ENCODE measurements around the gene ALOX5. TPM values are rescaled to one million over a fixed set of nuclear protein-coding genes. Genes with fewer than 3 reads are reported as not detected.

Gene ALOX5
- total RNA-seq, 1 experiment from 2014 or later = 3.4 TPM

DNA sequence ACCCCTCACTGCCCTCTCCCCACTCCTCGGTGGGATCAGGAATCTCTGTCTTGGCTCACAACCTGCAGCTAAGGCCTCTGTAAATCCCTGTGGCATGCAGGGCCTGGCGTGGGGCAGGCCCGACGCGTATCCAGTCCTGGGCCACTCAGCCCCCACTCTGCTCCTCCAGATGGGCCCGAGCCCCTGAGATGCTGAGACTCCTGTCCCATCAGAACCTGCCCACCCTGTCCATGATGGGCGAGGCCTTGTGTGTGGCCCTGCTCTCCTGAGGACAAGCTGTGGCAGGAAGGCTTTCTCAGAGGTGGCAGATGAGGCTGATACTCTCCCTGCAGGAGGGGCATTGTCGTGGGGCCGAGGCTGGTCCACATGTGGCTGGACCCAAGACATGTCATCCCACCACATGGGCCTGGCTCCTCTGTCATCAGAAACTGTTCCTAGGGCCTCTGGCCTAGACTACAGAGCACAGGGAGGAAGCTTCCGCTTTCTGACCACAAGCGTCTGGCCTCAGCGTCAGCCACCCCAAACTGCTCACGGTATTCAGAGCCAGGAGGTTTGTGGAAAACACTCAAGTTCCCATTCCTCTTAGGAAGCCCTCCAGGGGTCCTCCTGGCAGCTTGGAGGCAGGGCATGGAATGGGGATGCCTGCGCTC, 6.0 kb downstream of the ALOX5 start:
- Mint-ChIP-seq H3K27ac (no peak overlapping the region), H3K4me1 (peaks cover 18% of the 10 kb centered on the region), H3K9me3 (no peaks in the 10 kb centered on the region), H3K36me3 (no peaks in the 10 kb centered on the region), H3K27me3 (ENCODE audit: low read depth) (peaks cover 15% of the 10 kb centered on the region), H3K4me3 (no peak overlapping the region)
- ChIA-PET POLR2A (no interaction called here), CTCF (no interaction called here)
- no peak for ATAC-seq
- TF ChIP-seq ZNF317 (CRISPR knock-in tag; IDR thresholded peaks at IDR 0.05; ENCODE audit: borderline replicate concordance, low read depth) (no peak), SMAD3 (CRISPR knock-in tag; IDR thresholded peaks at IDR 0.05; ENCODE audit: borderline replicate concordance) (no peak), ATF1 (CRISPR knock-in tag; IDR thresholded peaks at IDR 0.05) (no peak), ZNF219 (CRISPR knock-in tag; IDR thresholded peaks at IDR 0.05; ENCODE audit: borderline replicate concordance) (no peak), RELA (CRISPR knock-in tag; IDR thresholded peaks at IDR 0.05; ENCODE audit: borderline replicate concordance) (no peak), ZNF671 (CRISPR knock-in tag; IDR thresholded peaks at IDR 0.05) (no peak), PRDM15 (CRISPR knock-in tag; IDR thresholded peaks at IDR 0.05) (no peak), CREB1 (CRISPR knock-in tag; IDR thresholded peaks at IDR 0.05) (no peak), TEAD4 (CRISPR knock-in tag; IDR thresholded peaks at IDR 0.05) (no peak), ZNF423 (CRISPR knock-in tag; IDR thresholded peaks at IDR 0.05) (no peak), EMX1 (CRISPR knock-in tag; IDR thresholded peaks at IDR 0.05) (no peak), ATF2 (CRISPR knock-in tag; IDR thresholded peaks at IDR 0.05; ENCODE audit: borderline replicate concordance, low read depth) (no peak), GTF2I (CRISPR knock-in tag; conservative IDR thresholded peaks at IDR 0.05) (no peak), SOX15 (CRISPR knock-in tag; IDR thresholded peaks at IDR 0.05) (no peak)
- TF ChIP-seq, protein P1, sequence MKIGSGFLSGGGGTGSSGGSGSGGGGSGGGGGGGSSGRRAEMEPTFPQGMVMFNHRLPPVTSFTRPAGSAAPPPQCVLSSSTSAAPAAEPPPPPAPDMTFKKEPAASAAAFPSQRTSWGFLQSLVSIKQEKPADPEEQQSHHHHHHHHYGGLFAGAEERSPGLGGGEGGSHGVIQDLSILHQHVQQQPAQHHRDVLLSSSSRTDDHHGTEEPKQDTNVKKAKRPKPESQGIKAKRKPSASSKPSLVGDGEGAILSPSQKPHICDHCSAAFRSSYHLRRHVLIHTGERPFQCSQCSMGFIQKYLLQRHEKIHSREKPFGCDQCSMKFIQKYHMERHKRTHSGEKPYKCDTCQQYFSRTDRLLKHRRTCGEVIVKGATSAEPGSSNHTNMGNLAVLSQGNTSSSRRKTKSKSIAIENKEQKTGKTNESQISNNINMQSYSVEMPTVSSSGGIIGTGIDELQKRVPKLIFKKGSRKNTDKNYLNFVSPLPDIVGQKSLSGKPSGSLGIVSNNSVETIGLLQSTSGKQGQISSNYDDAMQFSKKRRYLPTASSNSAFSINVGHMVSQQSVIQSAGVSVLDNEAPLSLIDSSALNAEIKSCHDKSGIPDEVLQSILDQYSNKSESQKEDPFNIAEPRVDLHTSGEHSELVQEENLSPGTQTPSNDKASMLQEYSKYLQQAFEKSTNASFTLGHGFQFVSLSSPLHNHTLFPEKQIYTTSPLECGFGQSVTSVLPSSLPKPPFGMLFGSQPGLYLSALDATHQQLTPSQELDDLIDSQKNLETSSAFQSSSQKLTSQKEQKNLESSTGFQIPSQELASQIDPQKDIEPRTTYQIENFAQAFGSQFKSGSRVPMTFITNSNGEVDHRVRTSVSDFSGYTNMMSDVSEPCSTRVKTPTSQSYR (CRISPR knock-in tag; IDR thresholded peaks at IDR 0.05) = no peak
- TF ChIP-seq, protein P2, sequence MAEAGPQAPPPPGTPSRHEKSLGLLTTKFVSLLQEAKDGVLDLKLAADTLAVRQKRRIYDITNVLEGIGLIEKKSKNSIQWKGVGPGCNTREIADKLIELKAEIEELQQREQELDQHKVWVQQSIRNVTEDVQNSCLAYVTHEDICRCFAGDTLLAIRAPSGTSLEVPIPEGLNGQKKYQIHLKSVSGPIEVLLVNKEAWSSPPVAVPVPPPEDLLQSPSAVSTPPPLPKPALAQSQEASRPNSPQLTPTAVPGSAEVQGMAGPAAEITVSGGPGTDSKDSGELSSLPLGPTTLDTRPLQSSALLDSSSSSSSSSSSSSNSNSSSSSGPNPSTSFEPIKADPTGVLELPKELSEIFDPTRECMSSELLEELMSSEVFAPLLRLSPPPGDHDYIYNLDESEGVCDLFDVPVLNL (CRISPR knock-in tag; IDR thresholded peaks at IDR 0.05; ENCODE audit: borderline replicate concordance, low read depth) = no peak
- TF ChIP-seq, protein P3, sequence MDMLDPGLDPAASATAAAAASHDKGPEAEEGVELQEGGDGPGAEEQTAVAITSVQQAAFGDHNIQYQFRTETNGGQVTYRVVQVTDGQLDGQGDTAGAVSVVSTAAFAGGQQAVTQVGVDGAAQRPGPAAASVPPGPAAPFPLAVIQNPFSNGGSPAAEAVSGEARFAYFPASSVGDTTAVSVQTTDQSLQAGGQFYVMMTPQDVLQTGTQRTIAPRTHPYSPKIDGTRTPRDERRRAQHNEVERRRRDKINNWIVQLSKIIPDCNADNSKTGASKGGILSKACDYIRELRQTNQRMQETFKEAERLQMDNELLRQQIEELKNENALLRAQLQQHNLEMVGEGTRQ (CRISPR knock-in tag; IDR thresholded peaks at IDR 0.05) = no peak
- no peak for DNase-seq (ENCODE audit: low spot score)

Measured in WTC11 (cell line).